ENCODE data around the gene VAMP5.
"Not testable (repeated sequence)": the region's sequence is repeated elsewhere in the genome, so short reads cannot be mapped to it uniquely, and the experiment has no call there.

The VAMP5 gene

GRCh38 chr2:85590950-85591349, 6.7 kb downstream of the VAMP5 start:
- POLR2A ChIA-PET: interaction anchor here (1.2 to 1.4 kb wide), 3 partner anchors 12 to 52 kb away, joined by 4 to 7 read pairs (median 4); partner anchors contain the start of genes C2orf68, MAT2A and TMEM150A
- no peak for TF ChIP-seq ELF4 (IDR thresholded peaks at IDR 0.05)
- DNase-seq (ENCODE audit: extremely low spot score): no peak
- CTCF ChIA-PET: no interaction called here

GRCh38 chr2:85591563-85591962, 7.3 kb downstream of the VAMP5 start:
- DNase-seq (ENCODE audit: extremely low spot score): no peak
- TF ChIP-seq TARDBP (IDR thresholded peaks at IDR 0.05): no peak
- no peak for TF ChIP-seq FOXK2 (IDR thresholded peaks at IDR 0.05)
- no peak for TF ChIP-seq SUZ12 (IDR thresholded peaks at IDR 0.05)
- TF ChIP-seq SP1 (IDR thresholded peaks at IDR 0.05): no peak
- TF ChIP-seq PKNOX1 (IDR thresholded peaks at IDR 0.05): no peak
- TF ChIP-seq ELF4 (IDR thresholded peaks at IDR 0.05): no peak
- no peak for TF ChIP-seq CTBP1 (IDR thresholded peaks at IDR 0.05; ENCODE audit: borderline replicate concordance)
- TF ChIP-seq FOXM1 (IDR thresholded peaks at IDR 0.05; ENCODE audit: borderline replicate concordance): no peak
- no peak for TF ChIP-seq NFRKB (IDR thresholded peaks at IDR 0.05)
- TF ChIP-seq BHLHE40 (IDR thresholded peaks at IDR 0.05; ENCODE audit: borderline replicate concordance): no peak
- no peak for TF ChIP-seq FOXA1 (IDR thresholded peaks at IDR 0.05)
- TF ChIP-seq L3MBTL2 (conservative IDR thresholded peaks at IDR 0.05): no peak
- TF ChIP-seq LEF1 (IDR thresholded peaks at IDR 0.05; ENCODE audit: borderline replicate concordance): no peak
- no peak for TF ChIP-seq ARNT (IDR thresholded peaks at IDR 0.05)
- no peak for TF ChIP-seq HDGF (IDR thresholded peaks at IDR 0.05; ENCODE audit: borderline replicate concordance)
- no peak for TF ChIP-seq ZNF384 (IDR thresholded peaks at IDR 0.05)
- ChIA-PET POLR2A (interaction anchor here (1.2 to 1.4 kb wide), 3 partner anchors 11 to 53 kb away, joined by 4 to 7 read pairs (median 4); partner anchors contain the start of genes C2orf68, MAT2A and TMEM150A), CTCF (no interaction called here)

- DNase-seq (ENCODE audit: extremely low spot score); CTCF ChIA-PET: not testable (repeated sequence)
- POLR2A ChIA-PET: interaction anchor here (0.9 kb wide), 1 partner anchor 14 kb away, joined by 4 read pairs; no protein-coding TSS in a partner anchor
Observed at GRCh38 chr2:85592299-85592698, 8.1 kb downstream of the VAMP5 start.

GRCh38 chr2:85593023-85593422, 8.8 kb downstream of the VAMP5 start:
- DNase-seq (ENCODE audit: extremely low spot score): no peak
- TF ChIP-seq CTBP1 (IDR thresholded peaks at IDR 0.05; ENCODE audit: borderline replicate concordance) (no peak), NFRKB (IDR thresholded peaks at IDR 0.05) (no peak), TARDBP (IDR thresholded peaks at IDR 0.05) (no peak), ARNT (IDR thresholded peaks at IDR 0.05) (no peak), FOXA1 (IDR thresholded peaks at IDR 0.05) (no peak), SUZ12 (IDR thresholded peaks at IDR 0.05) (no peak), BHLHE40 (IDR thresholded peaks at IDR 0.05; ENCODE audit: borderline replicate concordance) (no peak), LEF1 (IDR thresholded peaks at IDR 0.05; ENCODE audit: borderline replicate concordance) (no peak), FOXK2 (IDR thresholded peaks at IDR 0.05) (no peak), PKNOX1 (IDR thresholded peaks at IDR 0.05) (no peak)
- CTCF ChIA-PET: no interaction called here
- POLR2A ChIA-PET: interaction anchor here (0.6 to 3.2 kb wide), 3 partner anchors 7 to 24 kb away, joined by 3 to 28 read pairs (median 4); partner anchors contain the start of gene VAMP5

GRCh38 chr2:85594715-85595300, 10.6 kb downstream of the VAMP5 start:
- CTCF ChIA-PET: no interaction called here
- no peak for TF ChIP-seq CTBP1 (IDR thresholded peaks at IDR 0.05; ENCODE audit: borderline replicate concordance)
- TF ChIP-seq L3MBTL2 (conservative IDR thresholded peaks at IDR 0.05): no peak
- TF ChIP-seq HDGF (IDR thresholded peaks at IDR 0.05; ENCODE audit: borderline replicate concordance): no peak
- no peak for TF ChIP-seq FOXA1 (IDR thresholded peaks at IDR 0.05)
- no peak for TF ChIP-seq ZNF384 (IDR thresholded peaks at IDR 0.05)
- TF ChIP-seq BHLHE40 (IDR thresholded peaks at IDR 0.05; ENCODE audit: borderline replicate concordance): no peak
- no peak for TF ChIP-seq SUZ12 (IDR thresholded peaks at IDR 0.05)
- TF ChIP-seq SP1 (IDR thresholded peaks at IDR 0.05): no peak
- TF ChIP-seq TARDBP (IDR thresholded peaks at IDR 0.05): no peak
- no peak for TF ChIP-seq NFRKB (IDR thresholded peaks at IDR 0.05)
- POLR2A ChIA-PET: interaction anchor here (0.7 to 3.2 kb wide), 20 partner anchors 9 to 267 kb away, joined by 3 to 30 read pairs (median 5); partner anchors contain the start of genes C2orf68, GGCX, MAT2A and TGOLN2
- no peak for DNase-seq (ENCODE audit: extremely low spot score)

- CTCF ChIA-PET: interaction anchor here (1.4 kb wide), 1 partner anchor 16 kb away, joined by 3 read pairs; the partner anchor contains the start of gene C2orf68
- TF ChIP-seq FOXK2 (IDR thresholded peaks at IDR 0.05): no peak
- peak; percentile 86 for TF ChIP-seq L3MBTL2 (conservative IDR thresholded peaks at IDR 0.05)
- peak; percentile 94 for TF ChIP-seq ELF4 (IDR thresholded peaks at IDR 0.05)
- TF ChIP-seq FOXA1 (IDR thresholded peaks at IDR 0.05): no peak
- no peak for TF ChIP-seq TARDBP (IDR thresholded peaks at IDR 0.05)
- no peak for TF ChIP-seq FOXM1 (IDR thresholded peaks at IDR 0.05; ENCODE audit: borderline replicate concordance)
- POLR2A ChIA-PET: interaction anchor here (0.7 to 3.2 kb wide), 20 partner anchors 10 to 268 kb away, joined by 3 to 30 read pairs (median 5); partner anchors contain the start of genes C2orf68, GGCX, MAT2A and TGOLN2
- peak; percentile 94 for DNase-seq (ENCODE audit: extremely low spot score)
Observed at GRCh38 chr2:85595301-85596025, 11.2 kb downstream of the VAMP5 start, which contains the start of gene RNF181. RNF181 (plus strand) TSS chr2:85595745; CDS start chr2:85595764, 19 bp downstream.

- no peak for TF ChIP-seq FOXA1 (IDR thresholded peaks at IDR 0.05)
- no peak for TF ChIP-seq ELF4 (IDR thresholded peaks at IDR 0.05)
- TF ChIP-seq L3MBTL2 (conservative IDR thresholded peaks at IDR 0.05): no peak
- no peak for TF ChIP-seq HDGF (IDR thresholded peaks at IDR 0.05; ENCODE audit: borderline replicate concordance)
- TF ChIP-seq LEF1 (IDR thresholded peaks at IDR 0.05; ENCODE audit: borderline replicate concordance): no peak
- no peak for TF ChIP-seq SUZ12 (IDR thresholded peaks at IDR 0.05)
- no peak for TF ChIP-seq ZNF384 (IDR thresholded peaks at IDR 0.05)
- TF ChIP-seq NFRKB (IDR thresholded peaks at IDR 0.05): no peak
- TF ChIP-seq FOXM1 (IDR thresholded peaks at IDR 0.05; ENCODE audit: borderline replicate concordance): no peak
- TF ChIP-seq ARNT (IDR thresholded peaks at IDR 0.05): no peak
- ChIA-PET CTCF (interaction anchor here (1.4 kb wide), 1 partner anchor 16 kb away, joined by 3 read pairs; the partner anchor contains the start of gene C2orf68), POLR2A (interaction anchor here (1.0 to 3.2 kb wide), 15 partner anchors 9 to 159 kb away, joined by 3 to 30 read pairs (median 8); partner anchors contain the start of genes C2orf68, GGCX, MAT2A and USP39)
- no peak for DNase-seq (ENCODE audit: extremely low spot score)
Observed at GRCh38 chr2:85596026-85596333, 11.7 kb downstream of the VAMP5 start.

Measured in HEK293T (cell line).